HG03469 (cell line): Measurements from ENCODE around the gene TGFBR3.

Experiments used
- ATAC-seq: cut with Tn5 transposase; IDR thresholded peaks from one replicate; pipeline ENCODE4 v1.9.1; 2021; ENCODE audit warnings: mild to moderate bottlenecking, moderate library complexity, moderate number of reproducible peaks; ENCODE audit not compliant: unreplicated experiment

Gene TGFBR3

DNA sequence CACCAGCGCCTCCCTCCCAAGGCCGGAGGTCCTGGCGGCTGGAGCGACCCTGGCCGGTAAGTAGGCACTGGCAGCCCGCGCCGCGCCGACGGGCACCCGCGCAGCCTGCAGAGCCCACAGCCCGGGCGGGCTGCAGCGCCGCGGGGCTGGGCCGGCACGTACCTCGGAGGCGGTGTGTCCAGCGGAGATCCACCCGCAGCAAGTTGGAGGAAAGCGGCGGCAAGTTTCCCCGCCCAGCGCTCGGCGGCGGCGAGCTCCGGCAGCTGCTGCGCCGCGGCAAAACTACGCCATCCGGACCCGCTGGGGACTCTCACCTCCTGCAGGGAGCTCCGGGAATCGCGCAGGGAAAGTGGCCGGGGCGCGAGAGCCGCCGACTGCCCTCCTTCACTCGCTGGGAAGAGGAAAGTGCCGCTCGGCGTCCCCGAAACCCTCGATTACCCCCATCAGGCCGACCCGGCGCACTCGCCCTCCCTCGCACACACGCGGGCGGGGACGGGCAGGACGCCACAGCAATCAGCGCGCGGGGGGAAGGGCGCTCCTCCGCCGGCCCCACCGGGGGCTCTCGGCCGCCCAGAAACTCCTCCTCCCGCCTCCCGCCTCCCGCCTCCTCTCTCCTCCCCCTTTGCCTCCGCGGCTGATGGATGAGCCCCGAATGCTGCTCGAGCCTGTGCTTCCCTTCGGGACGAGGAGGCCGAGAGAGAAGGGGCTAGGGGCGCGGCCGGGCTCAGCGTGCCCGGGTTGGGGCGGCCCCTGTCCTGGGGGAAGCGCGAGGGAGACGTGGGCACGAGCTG lies at the start of gene TGFBR3:
TGFBR3 (minus strand) TSS at position 436 of the 791 bp plus-strand sequence. CDS start 24,620 bp downstream, outside the sequence.
- ATAC-seq, result no peak

DNA sequence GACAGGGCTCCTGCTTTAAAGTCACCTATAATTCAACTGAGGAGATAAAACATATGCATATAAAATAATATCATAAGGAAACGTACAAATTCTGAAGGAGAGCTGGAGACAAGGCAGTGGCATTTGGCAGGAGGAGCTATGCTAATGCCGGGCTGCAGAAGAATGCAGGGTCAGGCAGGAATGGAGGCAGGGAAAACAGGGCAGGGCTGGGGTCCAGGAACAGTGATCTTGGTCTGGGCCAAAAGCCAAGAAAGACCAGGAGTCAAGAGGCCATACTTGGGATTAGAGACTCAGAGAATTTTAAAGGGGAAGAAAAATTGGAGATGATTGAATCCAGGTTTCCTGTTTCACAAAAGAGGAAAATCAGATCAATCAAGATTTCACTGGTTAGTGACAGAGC lies 43.3 kb upstream of the TGFBR3 start:
- ATAC-seq, result no peak

DNA sequence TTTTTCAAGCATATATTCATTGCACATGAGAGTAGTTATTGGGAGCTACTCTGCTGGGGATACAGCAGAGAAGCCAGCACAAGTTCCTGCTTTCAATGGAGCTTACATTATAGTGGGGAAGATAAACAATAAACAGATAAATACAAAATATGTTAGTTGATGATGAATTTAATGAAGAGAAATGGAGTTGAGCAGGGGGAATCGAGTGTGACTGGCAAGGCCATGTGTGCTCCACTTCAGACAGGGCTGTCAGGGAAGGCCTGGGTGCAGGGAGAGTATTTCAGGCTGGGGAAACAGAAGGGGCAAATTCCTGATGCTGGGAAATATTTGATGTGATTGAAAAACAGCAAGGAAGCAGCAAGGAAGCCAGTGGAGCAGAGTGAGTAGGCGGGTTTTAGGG lies 42.1 kb upstream of the TGFBR3 start:
- ATAC-seq, result no peak

DNA sequence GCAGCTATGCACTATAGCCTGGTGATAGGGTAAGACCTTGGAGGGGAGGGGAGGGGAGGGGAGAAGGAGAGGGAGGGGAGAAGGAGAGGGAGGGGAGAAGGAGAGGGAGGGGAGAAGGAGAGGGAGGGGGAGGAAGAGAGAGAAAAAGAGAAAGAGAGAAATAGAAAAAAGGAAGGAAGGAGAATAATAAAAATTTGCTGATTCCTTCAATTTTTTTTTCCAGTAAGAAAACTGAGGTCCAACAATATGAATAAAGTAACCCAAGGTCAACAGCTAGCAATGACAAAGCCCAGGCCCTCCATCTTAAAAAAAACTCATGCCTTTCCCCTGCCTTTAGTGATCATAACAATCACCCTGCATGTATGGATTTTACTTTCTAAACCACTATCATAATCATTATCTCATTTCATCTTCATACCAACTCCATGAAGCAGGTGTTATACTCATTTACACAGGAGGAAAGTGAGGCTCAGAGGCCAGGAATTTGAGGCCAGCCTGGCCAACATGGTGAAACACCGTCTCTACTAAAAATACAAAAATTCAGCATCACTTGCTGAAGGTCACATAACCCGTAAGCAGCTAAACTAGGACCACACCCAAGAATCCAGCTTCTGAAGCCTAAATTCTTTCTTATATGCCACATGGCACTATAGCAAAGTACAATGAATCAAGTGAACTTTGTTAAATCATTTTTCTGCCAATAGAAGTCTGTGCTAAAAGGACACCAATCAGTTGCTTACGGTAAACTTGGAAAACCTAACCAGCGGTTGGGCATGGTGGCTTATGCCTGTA lies 39.9 kb upstream of the TGFBR3 start:
- no peak for ATAC-seq

DNA sequence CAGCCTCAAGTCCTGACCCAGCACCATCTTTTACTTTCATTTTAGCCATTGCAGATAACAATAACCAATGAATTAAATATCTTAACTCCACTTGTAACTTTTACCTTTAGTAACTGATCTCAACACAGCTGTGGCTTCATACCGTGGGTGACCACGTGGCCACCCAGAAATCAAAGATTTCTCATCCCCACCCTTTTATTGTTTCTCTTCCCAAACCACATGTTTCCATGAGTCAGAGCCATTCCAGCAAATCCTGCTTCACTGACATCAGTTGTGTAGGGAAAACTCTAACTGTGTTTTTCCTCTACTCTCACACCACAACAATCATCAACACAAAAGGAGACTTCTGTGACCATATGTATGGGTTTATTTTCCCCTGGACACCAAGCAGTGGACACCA lies 38.2 kb upstream of the TGFBR3 start:
- no peak for ATAC-seq

DNA sequence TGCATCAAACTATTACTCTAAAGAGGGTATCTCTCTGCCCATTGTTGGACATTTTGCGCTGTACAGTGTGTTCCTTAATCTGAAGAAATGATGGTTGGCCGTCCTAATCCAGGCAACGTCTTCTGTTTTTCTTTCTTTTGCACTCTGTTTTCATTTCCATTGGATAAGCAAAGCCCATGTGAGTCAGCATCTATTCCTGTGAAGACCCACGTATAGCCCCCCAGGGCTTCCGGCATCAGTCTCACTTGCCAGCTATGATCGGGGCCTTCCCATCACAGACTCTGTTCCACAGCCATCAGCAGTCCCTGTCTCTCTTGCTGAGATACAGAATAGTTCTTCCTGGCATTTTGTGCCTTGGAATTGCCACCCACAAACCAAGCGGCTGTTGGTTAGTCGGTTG lies 34.0 kb upstream of the TGFBR3 start:
- ATAC-seq, result no peak

DNA sequence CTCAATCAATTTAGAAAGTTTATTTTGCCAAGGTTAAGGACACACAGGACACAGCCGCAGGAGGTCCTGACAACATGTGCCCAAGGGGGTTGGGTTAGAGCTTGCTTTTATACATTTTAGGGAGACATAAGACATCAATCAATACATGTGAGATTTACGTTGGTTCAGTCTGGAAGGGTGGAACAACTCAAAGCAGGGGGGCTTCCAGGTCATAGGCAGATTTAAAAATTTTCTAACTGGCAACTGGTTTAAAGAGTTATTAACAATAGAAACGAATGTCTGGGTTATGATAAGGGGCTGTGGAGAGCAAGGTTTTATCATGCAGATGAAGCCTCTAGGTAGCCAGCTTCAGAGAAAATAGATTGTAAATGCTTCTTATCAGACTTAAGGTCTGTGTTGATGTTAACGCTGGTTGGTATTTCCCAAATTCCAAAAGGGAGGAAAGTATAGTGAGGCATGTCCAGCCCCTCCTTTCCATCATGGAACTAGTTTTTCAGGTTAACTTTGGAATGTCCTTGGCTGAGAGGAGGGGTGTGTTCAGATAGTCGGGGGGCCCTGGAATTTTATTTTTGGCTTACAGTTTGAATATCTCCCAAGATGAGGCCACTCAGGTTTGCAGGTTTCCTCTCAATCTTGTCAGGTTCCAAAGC lies 31.0 kb upstream of the TGFBR3 start:
- no peak for ATAC-seq

DNA sequence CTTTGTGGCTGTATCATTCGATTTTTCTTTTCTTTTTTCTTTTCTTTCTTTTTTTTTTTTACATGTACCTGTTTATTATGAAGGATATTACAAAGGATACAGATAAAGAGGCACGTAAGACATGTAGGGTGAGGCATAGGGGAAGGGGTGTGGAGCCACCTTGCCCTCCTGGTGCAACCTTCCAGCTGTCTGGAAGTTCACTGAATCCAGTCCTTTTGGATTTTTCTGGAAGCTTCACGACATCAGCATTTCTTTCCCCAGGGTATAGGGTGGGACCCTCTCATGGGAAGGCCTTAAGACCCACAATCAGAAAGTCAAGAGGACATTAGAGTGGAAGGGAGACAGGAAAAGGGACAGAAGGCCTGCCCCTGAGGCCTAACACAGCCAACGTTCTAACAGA lies 30.1 kb upstream of the TGFBR3 start:
- ATAC-seq, result no peak

DNA sequence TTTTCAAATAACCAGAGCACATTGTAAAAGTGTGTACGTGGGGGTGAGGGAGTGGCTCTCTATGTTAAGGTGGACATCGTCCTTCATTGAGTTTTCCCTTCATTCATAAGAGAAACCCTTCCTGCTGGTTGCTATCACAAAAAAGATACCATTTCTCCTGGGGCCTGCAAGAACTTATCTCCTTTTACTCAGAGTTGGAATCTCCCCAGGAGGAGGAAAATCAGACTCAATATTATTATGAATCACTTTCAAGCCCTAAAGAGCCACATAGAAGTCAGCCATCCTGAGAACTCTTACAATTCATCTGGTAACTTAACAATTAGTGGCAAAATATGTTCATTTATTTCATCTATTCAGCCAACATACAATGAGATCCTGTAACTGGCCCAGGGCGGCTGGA lies 27.1 kb upstream of the TGFBR3 start:
- no peak for ATAC-seq

DNA sequence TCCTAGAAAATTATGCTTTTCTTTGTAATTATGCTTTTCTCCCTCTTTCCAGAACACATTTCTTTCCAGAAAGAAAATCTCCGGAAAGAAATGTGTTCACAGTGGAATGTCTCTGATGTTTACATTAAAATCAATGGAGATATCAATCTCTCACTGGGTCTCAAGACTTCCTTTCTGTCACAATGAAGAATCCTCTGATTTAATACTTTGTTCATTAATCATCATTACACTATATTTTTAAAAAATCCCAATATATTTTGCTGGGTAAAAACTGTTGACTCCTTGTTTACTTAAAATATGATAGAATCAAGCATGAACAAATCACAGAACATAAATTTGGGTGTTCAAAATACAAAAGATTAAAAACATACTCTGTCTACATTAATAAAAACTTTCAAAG lies 26.3 kb upstream of the TGFBR3 start:
- no peak for ATAC-seq

DNA sequence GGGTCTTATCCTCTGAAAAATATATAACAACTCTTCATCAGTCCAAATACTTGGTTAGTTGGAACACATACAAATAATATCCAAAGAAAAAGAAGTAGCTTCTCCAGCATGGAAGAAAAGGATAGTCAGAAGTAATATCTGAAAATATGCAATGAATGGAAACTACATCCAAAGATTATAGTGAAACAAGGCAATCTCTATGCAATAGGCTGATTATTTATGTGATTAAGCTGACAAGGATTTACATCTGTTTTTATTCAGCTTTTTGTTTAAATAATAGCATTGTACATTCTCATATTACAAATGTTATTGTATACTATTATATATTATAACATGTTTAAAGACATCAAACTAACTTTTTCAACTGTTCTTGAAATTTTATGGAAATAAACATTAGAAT lies 15.3 kb upstream of the TGFBR3 start:
- ATAC-seq, result no peak

DNA sequence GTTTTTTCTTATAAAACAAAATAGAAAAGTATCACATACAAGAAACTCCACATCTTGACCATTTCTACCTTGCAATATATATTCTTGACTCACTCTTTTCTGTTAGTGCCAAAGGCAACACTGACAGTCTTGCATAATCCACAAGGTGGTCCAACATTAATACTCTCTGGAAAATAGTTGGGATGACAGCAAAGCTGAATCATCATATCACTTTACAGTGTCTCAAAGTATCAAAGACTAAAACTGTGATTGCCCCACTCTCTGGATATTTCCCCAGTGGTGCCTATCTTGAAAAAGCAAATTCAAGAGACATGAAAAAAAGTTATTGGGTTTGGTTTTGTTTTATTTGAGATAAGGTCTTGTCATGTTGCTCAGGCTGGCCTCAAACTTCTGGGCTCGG lies 14.6 kb upstream of the TGFBR3 start:
- no peak for ATAC-seq

DNA sequence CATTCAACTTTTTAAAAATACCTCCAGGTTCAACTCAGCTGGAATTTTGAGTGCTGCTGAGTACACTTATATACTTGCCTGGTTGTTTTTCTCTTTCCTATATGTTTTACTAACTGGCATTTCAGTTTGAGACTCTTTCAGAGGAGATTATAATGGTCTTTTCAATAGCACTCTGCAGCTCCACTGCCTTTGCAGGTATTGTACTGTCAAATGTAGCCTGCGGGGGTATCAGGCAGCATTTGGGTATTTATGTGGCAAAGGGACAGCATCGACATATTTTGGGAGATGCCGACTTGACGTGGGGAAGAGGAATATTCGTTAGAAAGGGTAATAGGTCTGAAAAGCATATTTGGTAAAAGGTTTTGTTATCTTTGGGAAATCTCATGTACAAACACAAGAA lies 11.1 kb upstream of the TGFBR3 start:
- no peak for ATAC-seq

DNA sequence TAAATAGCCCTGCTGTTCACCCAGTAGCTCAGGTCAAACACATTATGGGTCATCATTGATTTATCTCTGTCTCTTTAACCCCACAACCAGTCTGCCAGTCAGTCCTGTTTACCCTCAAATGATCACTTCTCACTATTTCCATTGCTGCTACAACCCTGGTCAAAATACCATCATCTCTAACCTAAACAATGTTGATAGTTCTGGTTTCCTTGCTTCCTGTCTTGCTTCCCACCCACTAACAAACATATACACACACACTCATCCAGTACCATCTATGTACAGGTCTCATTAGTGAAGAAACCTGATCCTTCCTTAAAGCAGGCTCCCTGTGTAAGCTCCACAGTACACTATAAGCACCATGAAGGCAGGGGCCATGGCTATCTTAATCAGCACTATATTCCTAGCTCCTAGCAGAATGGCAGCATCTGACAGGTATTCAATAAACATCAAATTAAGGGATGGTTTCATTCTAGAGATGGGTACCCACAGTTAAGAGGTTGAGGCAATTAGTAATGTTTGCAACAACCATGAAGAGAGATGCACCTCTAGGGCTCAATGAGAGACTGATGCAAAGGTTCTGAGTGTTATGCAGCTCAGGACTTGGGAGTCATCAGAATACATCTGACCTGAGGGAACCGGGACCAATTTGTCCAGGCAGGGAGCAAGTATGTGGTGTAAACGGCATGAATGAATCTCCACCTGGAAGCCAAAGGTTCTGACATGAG lies 10.0 kb upstream of the TGFBR3 start:
- ATAC-seq, result no peak

DNA sequence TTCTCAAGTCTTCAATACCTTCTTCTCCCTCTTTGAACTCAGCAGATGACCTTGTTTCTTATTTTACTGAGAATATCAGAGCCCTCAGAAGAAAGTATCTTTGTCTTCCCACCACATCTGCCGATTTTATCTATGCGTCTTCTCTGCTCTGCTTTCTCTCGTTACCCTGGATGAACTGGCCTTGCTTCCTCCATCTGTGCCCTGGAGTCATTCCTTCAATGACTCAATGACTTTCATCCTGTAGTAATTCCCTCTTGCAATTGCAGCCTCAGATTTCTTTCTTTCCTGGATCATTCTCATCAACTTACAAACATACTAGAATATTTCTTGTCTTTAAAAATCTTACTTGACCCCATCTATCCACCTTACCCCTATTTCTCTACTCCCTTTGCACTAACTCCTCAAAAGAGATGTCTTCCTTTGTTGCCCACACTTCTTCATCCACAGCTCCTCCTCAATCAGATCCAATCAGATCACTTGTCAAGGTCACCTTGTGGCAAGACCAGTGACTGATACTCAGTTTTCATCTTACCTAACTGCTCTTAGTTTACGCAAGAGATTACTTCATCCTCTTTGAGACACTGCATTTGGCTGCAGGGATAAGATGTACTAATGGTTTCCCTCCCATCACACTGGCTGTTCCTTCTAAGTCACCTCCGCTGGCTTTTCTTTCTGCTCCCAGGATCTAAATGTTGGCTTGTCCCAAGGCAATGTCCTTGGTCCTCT lies 8.2 kb upstream of the TGFBR3 start:
- no peak for ATAC-seq

DNA sequence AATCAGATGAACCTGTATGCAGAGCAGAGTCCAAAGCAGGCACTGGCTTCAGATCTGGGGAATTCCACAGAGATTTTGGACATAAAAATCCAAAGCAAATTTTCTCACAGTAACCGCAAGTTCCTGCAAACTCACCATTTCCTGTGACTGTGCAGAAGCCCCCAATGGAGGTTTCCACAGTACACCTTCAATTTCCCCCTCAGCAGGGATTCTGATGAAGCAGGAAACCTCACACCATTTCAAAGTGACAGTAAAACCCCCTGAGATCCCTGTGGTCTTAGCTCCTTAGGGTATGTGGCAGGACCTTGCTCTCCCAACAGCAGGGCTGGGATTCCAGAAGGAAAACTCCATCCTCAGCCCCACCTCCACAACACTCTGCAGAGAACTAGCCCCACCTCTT lies 6.0 kb upstream of the TGFBR3 start:
- no peak for ATAC-seq

DNA sequence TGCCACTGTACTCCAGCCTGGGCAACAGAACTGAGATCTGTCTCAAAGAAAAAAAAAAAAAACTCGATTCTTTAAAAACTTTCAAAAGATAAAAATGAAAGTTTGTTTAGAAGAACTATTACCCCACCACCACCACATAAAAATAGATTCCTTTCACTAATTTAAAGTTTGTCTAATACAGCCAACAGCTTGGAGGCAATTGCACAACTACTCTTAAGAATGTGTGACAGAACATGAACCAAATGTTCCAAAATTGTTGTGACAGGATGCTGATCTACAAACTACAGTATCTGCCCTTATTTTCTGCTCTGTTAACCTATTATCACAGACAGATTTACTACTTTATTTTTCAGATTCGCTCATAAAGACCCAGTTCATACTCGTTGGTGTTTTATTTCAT lies 5.5 kb upstream of the TGFBR3 start:
- no peak for ATAC-seq

DNA sequence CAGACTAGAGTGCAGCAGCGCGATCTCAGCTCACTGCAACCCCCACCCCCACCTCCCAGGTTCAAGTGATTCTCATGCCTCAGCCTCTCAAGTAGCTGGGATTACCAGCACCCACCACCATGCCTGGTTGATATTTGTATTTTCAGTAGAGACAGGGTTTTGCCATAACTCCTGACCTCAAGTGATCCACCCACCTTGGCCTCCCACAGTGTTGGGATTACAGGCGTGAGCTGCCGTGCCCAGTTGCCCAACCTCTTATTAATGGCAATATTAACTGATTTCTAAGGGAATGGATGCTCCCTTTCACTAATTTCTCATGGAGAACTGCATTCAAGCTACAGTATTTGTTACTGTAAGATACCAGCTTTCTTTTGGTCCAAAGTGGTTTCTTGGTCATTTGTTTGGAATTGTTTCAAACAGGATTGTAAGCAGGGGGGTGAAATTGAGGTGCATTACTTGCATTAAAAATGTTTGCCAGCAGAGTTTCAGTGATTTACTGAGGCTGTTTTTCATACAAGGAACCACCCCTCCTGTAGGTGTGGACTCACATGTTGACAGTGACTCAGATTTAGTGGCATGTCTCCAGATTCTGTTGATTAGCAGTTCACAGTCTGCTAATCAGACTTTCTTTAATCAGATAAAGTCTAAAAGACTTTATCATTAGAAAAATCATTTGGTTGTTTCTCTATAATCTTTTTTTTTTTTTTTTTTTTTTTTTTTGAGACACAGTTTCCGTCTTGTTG lies 3.9 kb upstream of the TGFBR3 start:
- ATAC-seq, result no peak

DNA sequence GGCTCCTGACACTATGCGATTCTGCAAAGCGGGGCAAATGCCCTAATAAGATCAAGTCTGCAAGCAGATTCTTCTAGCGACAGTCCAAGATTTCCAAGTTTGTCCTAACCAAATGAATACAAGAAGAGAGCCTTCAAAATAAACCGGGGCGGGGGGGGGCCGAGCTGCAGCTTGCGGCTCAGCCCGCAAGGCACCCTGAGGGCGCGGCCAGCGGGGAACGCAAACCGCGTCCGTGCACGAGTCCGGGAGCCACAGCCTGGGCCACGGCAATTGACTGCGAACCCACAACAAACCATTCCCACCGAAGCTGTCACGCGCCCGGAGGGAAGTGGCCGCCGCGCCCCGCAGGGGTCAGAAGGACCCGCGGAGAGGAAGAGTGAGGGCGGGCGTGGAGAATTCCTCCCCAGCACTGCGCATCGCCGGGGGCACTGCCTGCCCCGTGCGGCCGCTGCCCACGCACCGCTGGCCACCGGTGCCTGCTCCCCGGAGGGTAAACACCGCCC lies 687 bp downstream of the TGFBR3 start:
- ATAC-seq, result no peak
